Endothelial cell of umbilical vein (primary cell): ENCODE results near the gene PPAN. TPM values are rescaled to one million over a fixed set of nuclear protein-coding genes. Genes with fewer than 3 reads are reported as not detected.

ENCODE experiments used
- BruUV-seq: library from RNA; stranded (reverse); fragments of 400-500 nt; replicated peaks from 2 replicates; lab custom pipeline; 2021; lab: Mats Ljungman, UMichigan
- CTCF ChIA-PET: fragments of 300-600, 350-600 bp; sonication (Branson Sonifier 250); formaldehyde crosslinking; loops from one replicate; lab custom pipeline; 2021; ENCODE audit warnings: antibody characterized with exemption, inconsistent platforms; lab: Charles Lee
- POLR2A ChIA-PET: fragments of 300-600, 350-600 bp; sonication (Branson Sonifier 250); formaldehyde crosslinking; loops from one replicate; lab custom pipeline; 2021; ENCODE audit warnings: antibody characterized with exemption, inconsistent platforms; lab: Charles Lee
- DNase-seq: peaks from one replicate; pipeline ENCODE4 v3.0.0-alpha.2; 2011; ENCODE audit warnings: low read depth, low spot score
- FAIRE-seq: peaks from 2 replicates; lab custom pipeline; 2011; peaks lifted over from hg19 to GRCh38; lab: Jason Lieb, UNC
- H2AFZ ChIP-seq: 2 replicates; pipeline ENCODE4 v1.6.0; 2012; ENCODE audit warnings: low read depth, low read length, control low read depth, inconsistent platforms
- H3K27ac ChIP-seq: 2 replicates; pipeline ENCODE4 v1.5.1; 2011; ENCODE audit warnings: low read depth, mild to moderate bottlenecking, control low read depth, low read length, moderate library complexity; ENCODE audit not compliant: insufficient read depth
- H3K27me3 ChIP-seq, 2 experiments: 2 replicates each; pipeline versions ENCODE4 v1.6.0 to v1.6.1; 2011; ENCODE audit warnings: low read length in 2 of 2, mixed read lengths in 1 of 2; ENCODE audit not compliant: control insufficient read depth in 2 of 2, insufficient read depth in 2 of 2
- H3K36me3 ChIP-seq, 2 experiments: 2 replicates in 1 of 2; 3 replicates in 1 of 2; pipeline ENCODE4 v1.5.1; 2011; ENCODE audit warnings: low read length in 2 of 2, mild to moderate bottlenecking in 1 of 2, moderate library complexity in 1 of 2; ENCODE audit not compliant: control insufficient read depth in 2 of 2, insufficient read depth in 2 of 2; ENCODE audit errors: extremely low read depth in 1 of 2
- H3K4me1 ChIP-seq: 3 replicates; pipeline ENCODE4 v1.5.1; 2011; ENCODE audit warnings: mild to moderate bottlenecking, low read length; ENCODE audit not compliant: control insufficient read depth, insufficient read depth; ENCODE audit errors: extremely low read depth
- H3K4me2 ChIP-seq: 2 replicates; pipeline ENCODE4 v1.6.1; 2011; ENCODE audit warnings: low read length, control low read depth, mixed read lengths; ENCODE audit not compliant: insufficient read depth
- H3K4me3 ChIP-seq, 3 experiments: fragments of 200-600 bp in 1 of 3; sonication (generic), shearing (Covaris generic) in 1 of 3; replicated peaks in 1 of 3; 2 replicates each; pipeline ENCODE4 v1.5.1; 2011 to 2016; ENCODE audit warnings: control low read depth in 3 of 3, low read length in 3 of 3, mild to moderate bottlenecking in 2 of 3, inconsistent platforms in 1 of 3, low read depth in 1 of 3, moderate library complexity in 1 of 3; ENCODE audit not compliant: insufficient read depth in 1 of 3
- H3K79me2 ChIP-seq: 2 replicates; pipeline ENCODE4 v1.6.0; 2012; ENCODE audit warnings: low read length, inconsistent platforms; ENCODE audit not compliant: control insufficient read depth, insufficient read depth
- H3K9ac ChIP-seq: replicated peaks from 2 replicates; pipeline ENCODE3; 2011; ENCODE audit warnings: low read length, control low read depth; ENCODE audit not compliant: insufficient read depth; ENCODE audit errors: extremely low read depth
- H3K9me1 ChIP-seq: replicated peaks from 3 replicates; pipeline ENCODE4 v1.6.0; 2011; ENCODE audit warnings: mild to moderate bottlenecking, low read length; ENCODE audit not compliant: control insufficient read depth, insufficient read depth; ENCODE audit errors: extremely low read depth
- H3K9me3 ChIP-seq: replicated peaks from 2 replicates; pipeline ENCODE4 v1.5.1; 2012; ENCODE audit warnings: low read length, inconsistent platforms; ENCODE audit not compliant: control insufficient read depth, insufficient read depth
- H4K20me1 ChIP-seq: replicated peaks from 2 replicates; pipeline ENCODE3; 2011; ENCODE audit warnings: mild to moderate bottlenecking, low read length; ENCODE audit not compliant: control insufficient read depth, insufficient read depth; ENCODE audit errors: extremely low read depth
- EZH2 ChIP-seq: IDR thresholded peaks from 2 replicates; pipeline ENCODE4 v1.6.1; 2012; ENCODE audit warnings: borderline replicate concordance, low read depth, mild to moderate bottlenecking, moderate library complexity, low read length, inconsistent platforms; ENCODE audit not compliant: severe bottlenecking
- FOS ChIP-seq: IDR thresholded peaks from 2 replicates; pipeline ENCODE4 v1.6.1; 2011; ENCODE audit warnings: mild to moderate bottlenecking, low read length, moderate library complexity, borderline replicate concordance; ENCODE audit not compliant: insufficient read depth
- GATA2 ChIP-seq: IDR thresholded peaks from 2 replicates; pipeline ENCODE4 v1.7.0; 2011; ENCODE audit warnings: low read depth, mild to moderate bottlenecking, moderate library complexity, mixed read lengths, low read length; ENCODE audit not compliant: insufficient read length, insufficient read depth
- JUN ChIP-seq: IDR thresholded peaks from 2 replicates; pipeline ENCODE4 v1.6.1; 2011; ENCODE audit warnings: borderline replicate concordance, low read depth; ENCODE audit not compliant: insufficient read length, insufficient read depth
- MYC ChIP-seq: IDR thresholded peaks from one replicate; pipeline ENCODE4 v1.6.1; 2011; ENCODE audit warnings: mild to moderate bottlenecking, low read depth, low read length
- POLR2A ChIP-seq: IDR thresholded peaks from 2 replicates; pipeline ENCODE4 v1.6.1; 2012; ENCODE audit warnings: low read depth, mild to moderate bottlenecking, control low read depth, low read length
- POLR2AphosphoS5 ChIP-seq: IDR thresholded peaks from 2 replicates; pipeline ENCODE4 v1.6.1; 2012; ENCODE audit warnings: low read depth, mild to moderate bottlenecking, control low read depth, low read length, moderate library complexity; ENCODE audit not compliant: insufficient read depth
- dilution Hi-C: fragments of 300-500 bp; cut with MboI; formaldehyde crosslinking; loops from one replicate; pipeline ENCODE4 v1.15.0; 2019; ENCODE audit warnings: low sequenced_read_pairs; ENCODE audit not compliant: extremely low pct_ligation_motif_present
- intact Hi-C: fragments of 100-400 bp; cut with micrococcal nuclease; formaldehyde crosslinking; loops from one replicate; pipeline ENCODE4 v1.10.0; 2022
- polyA plus RNA-seq, 4 experiments: library from polyadenylated mRNA; depleted of rRNA in 3 of 4; stranded (reverse) in 3 of 4; unstranded in 1 of 4; fragments of >200 nt; gene quantifications; 2 replicates each; pipeline versions ENCODE4 v1.2.1 to v1.2.3, GENCODE V29; 2011 to 2012; ENCODE audit warnings: missing spikeins in 1 of 4
- total RNA-seq: library from RNA; stranded (reverse); gene quantifications from 2 replicates; pipeline ENCODE4 v1.2.3, GENCODE V29; 2021
- TF ChIP-seq, protein P1 (sequence below), 2 donors: IDR thresholded peaks; 1 replicate in 1 of 2; 2 replicates in 1 of 2; pipeline ENCODE4 v1.5.1; 2011; ENCODE audit warnings: low read length in 2 of 2, mild to moderate bottlenecking in 2 of 2, moderate library complexity in 2 of 2, control low read depth in 1 of 2, inconsistent platforms in 1 of 2, low read depth in 1 of 2; ENCODE audit not compliant: insufficient read depth in 1 of 2; ENCODE audit errors: extremely low read depth in 1 of 2
- TF ChIP-seq, protein P2 (sequence below): IDR thresholded peaks from 2 replicates; pipeline ENCODE4 v1.6.1; 2011; ENCODE audit not compliant: insufficient read depth, insufficient read length

The PPAN gene
- total and polyA plus RNA-seq, 2 donors (not counting 3 experiments of a cell fraction or from before 2014, with no cell fraction given): 27.6 to 51.6 TPM

GRCh38 chr19:10146142-10146541, 40.0 kb downstream of the PPAN start:
- H3K4me1 ChIP-seq: no peaks in the 10 kb centered on the region
- H3K27ac ChIP-seq: no peak overlapping the region
- no peak overlapping the region for H3K4me2 ChIP-seq
- intact Hi-C loops (no loop called here), dilution Hi-C loops (no loop called here)
- TF ChIP-seq POLR2A: no peak
- TF ChIP-seq, protein P1, sequence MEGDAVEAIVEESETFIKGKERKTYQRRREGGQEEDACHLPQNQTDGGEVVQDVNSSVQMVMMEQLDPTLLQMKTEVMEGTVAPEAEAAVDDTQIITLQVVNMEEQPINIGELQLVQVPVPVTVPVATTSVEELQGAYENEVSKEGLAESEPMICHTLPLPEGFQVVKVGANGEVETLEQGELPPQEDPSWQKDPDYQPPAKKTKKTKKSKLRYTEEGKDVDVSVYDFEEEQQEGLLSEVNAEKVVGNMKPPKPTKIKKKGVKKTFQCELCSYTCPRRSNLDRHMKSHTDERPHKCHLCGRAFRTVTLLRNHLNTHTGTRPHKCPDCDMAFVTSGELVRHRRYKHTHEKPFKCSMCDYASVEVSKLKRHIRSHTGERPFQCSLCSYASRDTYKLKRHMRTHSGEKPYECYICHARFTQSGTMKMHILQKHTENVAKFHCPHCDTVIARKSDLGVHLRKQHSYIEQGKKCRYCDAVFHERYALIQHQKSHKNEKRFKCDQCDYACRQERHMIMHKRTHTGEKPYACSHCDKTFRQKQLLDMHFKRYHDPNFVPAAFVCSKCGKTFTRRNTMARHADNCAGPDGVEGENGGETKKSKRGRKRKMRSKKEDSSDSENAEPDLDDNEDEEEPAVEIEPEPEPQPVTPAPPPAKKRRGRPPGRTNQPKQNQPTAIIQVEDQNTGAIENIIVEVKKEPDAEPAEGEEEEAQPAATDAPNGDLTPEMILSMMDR (IDR thresholded peaks at IDR 0.05; ENCODE audit: extremely low read depth in 1 of 2, insufficient read depth in 1 of 2, low read depth in 1 of 2, low read length in 2 of 2): no peak
- TF ChIP-seq GATA2: no peak
- TF ChIP-seq JUN: no peak
- no peak for TF ChIP-seq EZH2
- TF ChIP-seq, protein P2, sequence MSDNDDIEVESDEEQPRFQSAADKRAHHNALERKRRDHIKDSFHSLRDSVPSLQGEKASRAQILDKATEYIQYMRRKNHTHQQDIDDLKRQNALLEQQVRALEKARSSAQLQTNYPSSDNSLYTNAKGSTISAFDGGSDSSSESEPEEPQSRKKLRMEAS: no peak
- no peak overlapping the region for H3K9ac ChIP-seq
- FAIRE-seq: no peak
- no peaks in the 10 kb centered on the region for H3K79me2 ChIP-seq
- POLR2A ChIA-PET: no interaction called here
- H3K27me3 ChIP-seq: no peaks in the 10 kb centered on the region
- peaks cover 38 to 54% of the 10 kb centered on the region in 2 experiments for H3K36me3 ChIP-seq
- no peak overlapping the region for H3K4me3 ChIP-seq
- no peaks in the 10 kb centered on the region for H3K9me1 ChIP-seq
- H3K9me3 ChIP-seq: no peaks in the 10 kb centered on the region
- CTCF ChIA-PET: no interaction called here
- BruUV-seq: no TSS peak
- H4K20me1 ChIP-seq: no peaks in the 10 kb centered on the region
- no peak overlapping the region for H2AFZ ChIP-seq
- DNase-seq: no peak

GRCh38 chr19:10149427-10149826, 43.3 kb downstream of the PPAN start:
- FAIRE-seq: no peak
- Histone ChIP-seq H3K4me1 (no peaks in the 10 kb centered on the region), H3K9ac (no peak overlapping the region), H3K27me3 (no peaks in the 10 kb centered on the region), H3K9me1 (no peaks in the 10 kb centered on the region), H3K4me3 (no peak overlapping the region), H4K20me1 (no peaks in the 10 kb centered on the region), H2AFZ (no peak overlapping the region), H3K4me2 (no peak overlapping the region), H3K79me2 (no peaks in the 10 kb centered on the region), H3K36me3 (peaks cover 32 to 47% of the 10 kb centered on the region in 2 experiments), H3K27ac (no peak overlapping the region), H3K9me3 (no peaks in the 10 kb centered on the region)
- BruUV-seq: no TSS peak
- ChIA-PET POLR2A (no interaction called here), CTCF (no interaction called here)
- dilution Hi-C loops (no loop called here), intact Hi-C loops (no loop called here)
- TF ChIP-seq GATA2 (no peak), MYC (no peak), EZH2 (no peak), POLR2AphosphoS5 (no peak), POLR2A (no peak), JUN (no peak), FOS (no peak)
- TF ChIP-seq, protein P1 (IDR thresholded peaks at IDR 0.05; ENCODE audit: extremely low read depth in 1 of 2, insufficient read depth in 1 of 2, low read depth in 1 of 2, low read length in 2 of 2): no peak
- TF ChIP-seq, protein P2: no peak
- no peak for DNase-seq
